Measurements from ENCODE around the gene MAN1A1. TPM values are rescaled to one million over a fixed set of nuclear protein-coding genes. Genes with fewer than 3 reads are reported as not detected.

MAN1A1 gene
- polyA plus RNA-seq, 1 donor from 2014 or later: 4.6 TPM

DNA sequence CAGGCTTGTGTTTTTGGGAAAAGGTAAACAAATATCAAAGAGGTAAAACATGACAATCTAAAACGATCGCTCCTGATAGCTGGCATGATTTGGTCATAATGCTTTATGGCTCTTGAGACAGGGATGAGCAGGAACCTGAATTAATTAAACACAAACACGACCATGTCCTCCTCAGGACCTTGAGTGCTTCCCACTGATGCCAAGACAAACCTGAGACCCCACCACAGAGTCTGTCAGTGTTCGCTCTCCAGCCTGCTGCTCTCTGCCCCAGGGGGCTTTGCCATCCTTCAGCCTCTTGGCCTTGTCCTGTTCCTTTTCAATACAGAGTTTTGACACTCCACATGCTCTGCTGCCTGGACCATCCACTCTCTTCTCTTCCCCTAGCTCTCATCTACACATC is 119.4 kb downstream of the MAN1A1 start:
- no peak overlapping the region for H3K27ac ChIP-seq (ENCODE audit: low read length)
- H2AFZ ChIP-seq (ENCODE audit: low read depth, low read length): no peak overlapping the region
- H3K79me2 ChIP-seq (replicated peaks; ENCODE audit: insufficient read depth, low read length): no peaks in the 10 kb centered on the region
- H3K36me3 ChIP-seq (ENCODE audit: insufficient read depth, low read length): no peaks in the 10 kb centered on the region
- H3F3A ChIP-seq (ENCODE audit: insufficient read depth, low read length, poor library complexity, severe bottlenecking): no peaks in the 10 kb centered on the region
- no peak for TF ChIP-seq POLR2AphosphoS5 (IDR thresholded peaks at IDR 0.05)
- no peak for TF ChIP-seq EP300 (conservative IDR thresholded peaks at IDR 0.05; ENCODE audit: poor library complexity, severe bottlenecking)
- TF ChIP-seq SMC3 (conservative IDR thresholded peaks at IDR 0.05; ENCODE audit: poor library complexity): no peak
- no peak for TF ChIP-seq EZH2 (IDR thresholded peaks at IDR 0.05; ENCODE audit: borderline replicate concordance, insufficient read depth, low read length, poor library complexity, severe bottlenecking)
- no peak for TF ChIP-seq MXI1 (conservative IDR thresholded peaks at IDR 0.05; ENCODE audit: poor library complexity, severe bottlenecking)
- no peak for TF ChIP-seq TAF1 (IDR thresholded peaks at IDR 0.05; ENCODE audit: low read depth)
- TF ChIP-seq, protein P1, sequence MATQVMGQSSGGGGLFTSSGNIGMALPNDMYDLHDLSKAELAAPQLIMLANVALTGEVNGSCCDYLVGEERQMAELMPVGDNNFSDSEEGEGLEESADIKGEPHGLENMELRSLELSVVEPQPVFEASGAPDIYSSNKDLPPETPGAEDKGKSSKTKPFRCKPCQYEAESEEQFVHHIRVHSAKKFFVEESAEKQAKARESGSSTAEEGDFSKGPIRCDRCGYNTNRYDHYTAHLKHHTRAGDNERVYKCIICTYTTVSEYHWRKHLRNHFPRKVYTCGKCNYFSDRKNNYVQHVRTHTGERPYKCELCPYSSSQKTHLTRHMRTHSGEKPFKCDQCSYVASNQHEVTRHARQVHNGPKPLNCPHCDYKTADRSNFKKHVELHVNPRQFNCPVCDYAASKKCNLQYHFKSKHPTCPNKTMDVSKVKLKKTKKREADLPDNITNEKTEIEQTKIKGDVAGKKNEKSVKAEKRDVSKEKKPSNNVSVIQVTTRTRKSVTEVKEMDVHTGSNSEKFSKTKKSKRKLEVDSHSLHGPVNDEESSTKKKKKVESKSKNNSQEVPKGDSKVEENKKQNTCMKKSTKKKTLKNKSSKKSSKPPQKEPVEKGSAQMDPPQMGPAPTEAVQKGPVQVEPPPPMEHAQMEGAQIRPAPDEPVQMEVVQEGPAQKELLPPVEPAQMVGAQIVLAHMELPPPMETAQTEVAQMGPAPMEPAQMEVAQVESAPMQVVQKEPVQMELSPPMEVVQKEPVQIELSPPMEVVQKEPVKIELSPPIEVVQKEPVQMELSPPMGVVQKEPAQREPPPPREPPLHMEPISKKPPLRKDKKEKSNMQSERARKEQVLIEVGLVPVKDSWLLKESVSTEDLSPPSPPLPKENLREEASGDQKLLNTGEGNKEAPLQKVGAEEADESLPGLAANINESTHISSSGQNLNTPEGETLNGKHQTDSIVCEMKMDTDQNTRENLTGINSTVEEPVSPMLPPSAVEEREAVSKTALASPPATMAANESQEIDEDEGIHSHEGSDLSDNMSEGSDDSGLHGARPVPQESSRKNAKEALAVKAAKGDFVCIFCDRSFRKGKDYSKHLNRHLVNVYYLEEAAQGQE (IDR thresholded peaks at IDR 0.05; ENCODE audit: borderline replicate concordance): no peak
- TF ChIP-seq, protein P2, sequence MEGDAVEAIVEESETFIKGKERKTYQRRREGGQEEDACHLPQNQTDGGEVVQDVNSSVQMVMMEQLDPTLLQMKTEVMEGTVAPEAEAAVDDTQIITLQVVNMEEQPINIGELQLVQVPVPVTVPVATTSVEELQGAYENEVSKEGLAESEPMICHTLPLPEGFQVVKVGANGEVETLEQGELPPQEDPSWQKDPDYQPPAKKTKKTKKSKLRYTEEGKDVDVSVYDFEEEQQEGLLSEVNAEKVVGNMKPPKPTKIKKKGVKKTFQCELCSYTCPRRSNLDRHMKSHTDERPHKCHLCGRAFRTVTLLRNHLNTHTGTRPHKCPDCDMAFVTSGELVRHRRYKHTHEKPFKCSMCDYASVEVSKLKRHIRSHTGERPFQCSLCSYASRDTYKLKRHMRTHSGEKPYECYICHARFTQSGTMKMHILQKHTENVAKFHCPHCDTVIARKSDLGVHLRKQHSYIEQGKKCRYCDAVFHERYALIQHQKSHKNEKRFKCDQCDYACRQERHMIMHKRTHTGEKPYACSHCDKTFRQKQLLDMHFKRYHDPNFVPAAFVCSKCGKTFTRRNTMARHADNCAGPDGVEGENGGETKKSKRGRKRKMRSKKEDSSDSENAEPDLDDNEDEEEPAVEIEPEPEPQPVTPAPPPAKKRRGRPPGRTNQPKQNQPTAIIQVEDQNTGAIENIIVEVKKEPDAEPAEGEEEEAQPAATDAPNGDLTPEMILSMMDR (IDR thresholded peaks at IDR 0.05; ENCODE audit: poor library complexity, severe bottlenecking): no peak
- no peak for TF ChIP-seq RAD21 (conservative IDR thresholded peaks at IDR 0.05)
- H3K4me3 ChIP-seq (ENCODE audit: low read length): no peak overlapping the region
- H3K9me3 ChIP-seq (ENCODE audit: low read length): no peaks in the 10 kb centered on the region
- no peaks in the 10 kb centered on the region for H4K20me1 ChIP-seq (ENCODE audit: insufficient read depth)
- no peaks in the 10 kb centered on the region for H3K9me2 ChIP-seq (ENCODE audit: insufficient read depth, low read length)
- no peak overlapping the region for H3K4me2 ChIP-seq (ENCODE audit: low read length)
- H3K9ac ChIP-seq (ENCODE audit: low read length): no peak overlapping the region
- no peaks in the 10 kb centered on the region for H3K27me3 ChIP-seq (ENCODE audit: insufficient read depth, low read depth, low read length)

DNA sequence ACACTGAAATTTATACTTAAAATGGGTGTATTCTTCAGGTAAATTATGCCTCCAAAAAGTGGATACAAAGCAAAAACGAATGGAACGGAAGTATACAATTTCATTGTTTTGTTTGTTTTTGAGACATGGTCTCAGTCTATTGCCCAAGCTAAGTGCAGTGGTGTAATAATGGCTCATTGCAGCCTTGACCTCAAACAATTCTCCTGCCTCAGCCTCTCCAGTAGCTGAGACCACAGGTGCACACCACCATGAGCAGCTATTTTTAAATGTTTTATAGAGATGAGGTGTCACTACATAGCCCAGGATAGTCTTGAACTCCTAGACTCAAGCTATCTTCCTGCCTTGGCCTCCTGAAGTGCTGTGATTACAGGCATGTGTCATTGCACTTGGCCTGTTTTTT is 122.2 kb downstream of the MAN1A1 start:
- Histone ChIP-seq H4K20me1 (ENCODE audit: insufficient read depth) (no peaks in the 10 kb centered on the region), H3K36me3 (ENCODE audit: insufficient read depth, low read length) (no peaks in the 10 kb centered on the region), H3K9me3 (ENCODE audit: low read length) (no peaks in the 10 kb centered on the region), H2AFZ (ENCODE audit: low read depth, low read length) (no peak overlapping the region), H3K9ac (ENCODE audit: low read length) (no peak overlapping the region), H3K27me3 (ENCODE audit: insufficient read depth, low read depth, low read length) (no peaks in the 10 kb centered on the region), H3F3A (ENCODE audit: insufficient read depth, low read length, poor library complexity, severe bottlenecking) (no peaks in the 10 kb centered on the region), H3K4me2 (ENCODE audit: low read length) (no peak overlapping the region), H3K9me2 (ENCODE audit: insufficient read depth, low read length) (no peaks in the 10 kb centered on the region), H3K4me3 (ENCODE audit: low read length) (no peak overlapping the region), H3K79me2 (replicated peaks; ENCODE audit: insufficient read depth, low read length) (no peaks in the 10 kb centered on the region), H3K27ac (ENCODE audit: low read length) (no peak overlapping the region)
- TF ChIP-seq MXI1 (conservative IDR thresholded peaks at IDR 0.05; ENCODE audit: poor library complexity, severe bottlenecking): no peak
- TF ChIP-seq SMC3 (conservative IDR thresholded peaks at IDR 0.05; ENCODE audit: poor library complexity): no peak
- TF ChIP-seq, protein P1 (IDR thresholded peaks at IDR 0.05; ENCODE audit: borderline replicate concordance): no peak
- TF ChIP-seq POLR2AphosphoS5 (IDR thresholded peaks at IDR 0.05): no peak
- no peak for TF ChIP-seq TAF1 (IDR thresholded peaks at IDR 0.05; ENCODE audit: low read depth)
- TF ChIP-seq EZH2 (IDR thresholded peaks at IDR 0.05; ENCODE audit: borderline replicate concordance, insufficient read depth, low read length, poor library complexity, severe bottlenecking): no peak
- TF ChIP-seq, protein P2 (IDR thresholded peaks at IDR 0.05; ENCODE audit: poor library complexity, severe bottlenecking): no peak
- no peak for TF ChIP-seq EP300 (conservative IDR thresholded peaks at IDR 0.05; ENCODE audit: poor library complexity, severe bottlenecking)
- no peak for TF ChIP-seq RAD21 (conservative IDR thresholded peaks at IDR 0.05)

Measured in neural cell (in vitro differentiated cells).